Astrocyte (in vitro differentiated cells and primary cell): ENCODE results near the gene DBX2. TPM values are rescaled to one million over a fixed set of nuclear protein-coding genes. Genes with fewer than 3 reads are reported as not detected.

Experiments
- DNase-seq: peaks from one replicate; pipeline ENCODE4 v3.0.0-alpha.2; 2010; ENCODE audit warnings: low read depth
- FAIRE-seq: peaks from 2 replicates; lab custom pipeline; 2011; peaks lifted over from hg19 to GRCh38; lab: Jason Lieb, UNC
- H2AFZ ChIP-seq: 2 replicates; pipeline ENCODE4 v1.6.0; 2012; ENCODE audit warnings: low read depth, low read length, inconsistent platforms
- H3K27ac ChIP-seq: 2 replicates; pipeline ENCODE4 v1.5.1; 2011; ENCODE audit warnings: low read depth, low read length, inconsistent platforms
- H3K27me3 ChIP-seq: 2 replicates; pipeline ENCODE4 v1.6.0; 2011; ENCODE audit warnings: low read length, inconsistent platforms; ENCODE audit not compliant: insufficient read depth
- H3K36me3 ChIP-seq: 2 replicates; pipeline ENCODE4 v1.5.1; 2011; ENCODE audit warnings: low read length, inconsistent platforms; ENCODE audit not compliant: insufficient read depth
- H3K4me1 ChIP-seq: 2 replicates; pipeline ENCODE4 v1.5.1; 2011; ENCODE audit warnings: low read length, inconsistent platforms; ENCODE audit not compliant: insufficient read depth
- H3K4me2 ChIP-seq: 2 replicates; pipeline ENCODE4 v1.6.0; 2012; ENCODE audit warnings: low read length, inconsistent platforms
- H3K4me3 ChIP-seq: 2 replicates; pipeline ENCODE4 v1.5.1; 2011; ENCODE audit warnings: low read depth, mild to moderate bottlenecking, low read length, inconsistent platforms; ENCODE audit not compliant: insufficient read depth
- H3K79me2 ChIP-seq: 2 replicates; pipeline ENCODE4 v1.6.0; 2012; ENCODE audit warnings: mild to moderate bottlenecking, low read length, inconsistent platforms; ENCODE audit not compliant: insufficient read depth
- H3K9ac ChIP-seq: 2 replicates; pipeline ENCODE4 v1.6.0; 2012; ENCODE audit warnings: mild to moderate bottlenecking, low read length, inconsistent platforms
- H3K9me3 ChIP-seq: 2 replicates; pipeline ENCODE4 v1.5.1; 2012; ENCODE audit warnings: low read depth, mild to moderate bottlenecking, low read length, inconsistent platforms; ENCODE audit not compliant: insufficient read depth
- H4K20me1 ChIP-seq: 2 replicates; pipeline ENCODE4 v1.6.0; 2012; ENCODE audit warnings: low read length, inconsistent platforms; ENCODE audit not compliant: insufficient read depth
- H3K27ac Mint-ChIP-seq: one replicate; pipeline ENCODE4 v1.8.0; 2021; ENCODE audit warnings: mild to moderate bottlenecking, mixed read lengths; ENCODE audit not compliant: unreplicated experiment
- H3K27me3 Mint-ChIP-seq: one replicate; pipeline ENCODE4 v1.8.0; 2021; ENCODE audit warnings: low read depth, mixed read lengths; ENCODE audit not compliant: unreplicated experiment
- H3K36me3 Mint-ChIP-seq: one replicate; pipeline ENCODE4 v1.8.0; 2021; ENCODE audit warnings: low read depth, mixed read lengths; ENCODE audit not compliant: unreplicated experiment
- H3K4me1 Mint-ChIP-seq: one replicate; pipeline ENCODE4 v1.8.0; 2021; ENCODE audit warnings: low read depth, mixed read lengths; ENCODE audit not compliant: unreplicated experiment
- H3K4me3 Mint-ChIP-seq: one replicate; pipeline ENCODE4 v1.8.0; 2021; ENCODE audit warnings: mild to moderate bottlenecking, moderate library complexity, mixed read lengths; ENCODE audit not compliant: unreplicated experiment
- H3K9me3 Mint-ChIP-seq: one replicate; pipeline ENCODE4 v1.8.0; 2021; ENCODE audit warnings: mild to moderate bottlenecking, mixed read lengths; ENCODE audit not compliant: unreplicated experiment
- CTCF ChIP-seq: IDR thresholded peaks from 2 replicates; pipeline ENCODE4 v1.5.1; 2011; ENCODE audit warnings: low read depth, mild to moderate bottlenecking, inconsistent platforms, low read length, moderate library complexity; ENCODE audit not compliant: insufficient read depth
- EZH2 ChIP-seq: IDR thresholded peaks from 2 replicates; pipeline ENCODE4 v1.6.1; 2012; ENCODE audit warnings: mild to moderate bottlenecking, low read length, inconsistent platforms; ENCODE audit not compliant: insufficient read depth
- total RNA-seq: library from RNA; stranded (reverse); gene quantifications from 2 replicates; pipeline ENCODE4 v1.2.1, GENCODE V29; 2021

DBX2 gene
- total RNA-seq, 1 donor from 2014 or later = not detected

GRCh38 chr12:45010059-45010458 lies 40.8 kb downstream of the DBX2 start:
- Mint-ChIP-seq H3K9me3 (no peaks in the 10 kb centered on the region), H3K4me1 (no peaks in the 10 kb centered on the region), H3K4me3 (no peak overlapping the region), H3K36me3 (no peaks in the 10 kb centered on the region), H3K27me3 (peaks cover 2% of the 10 kb centered on the region), H3K27ac (no peak overlapping the region)
- Histone ChIP-seq H3K4me2 (no peak overlapping the region), H3K36me3 (no peaks in the 10 kb centered on the region), H3K79me2 (no peaks in the 10 kb centered on the region), H4K20me1 (no peaks in the 10 kb centered on the region), H3K4me1 (peaks cover 3% of the 10 kb centered on the region), H3K9ac (no peak overlapping the region), H3K4me3 (no peak overlapping the region), H2AFZ (no peak overlapping the region), H3K9me3 (no peaks in the 10 kb centered on the region), H3K27ac (no peak overlapping the region), H3K27me3 (no peaks in the 10 kb centered on the region)
- TF ChIP-seq CTCF (no peak), EZH2 (no peak)
- DNase-seq = peak; percentile 21
- FAIRE-seq = no peak

GRCh38 chr12:45008211-45008610 lies 42.7 kb downstream of the DBX2 start:
- Histone ChIP-seq H3K27me3 (no peaks in the 10 kb centered on the region), H3K9me3 (no peaks in the 10 kb centered on the region), H3K36me3 (no peaks in the 10 kb centered on the region), H3K4me3 (no peak overlapping the region), H2AFZ (no peak overlapping the region), H4K20me1 (no peaks in the 10 kb centered on the region), H3K9ac (no peak overlapping the region), H3K4me1 (peaks cover 3% of the 10 kb centered on the region), H3K79me2 (no peaks in the 10 kb centered on the region), H3K27ac (no peak overlapping the region), H3K4me2 (no peak overlapping the region)
- Mint-ChIP-seq H3K27me3 (peaks cover 2% of the 10 kb centered on the region), H3K27ac (no peak overlapping the region), H3K9me3 (no peaks in the 10 kb centered on the region), H3K4me1 (no peaks in the 10 kb centered on the region), H3K4me3 (no peak overlapping the region), H3K36me3 (no peaks in the 10 kb centered on the region)
- FAIRE-seq (no peak), DNase-seq (no peak)
- TF ChIP-seq EZH2 (no peak), CTCF (no peak)

GRCh38 chr12:44999355-44999754 lies 51.5 kb downstream of the DBX2 start:
- no peaks in the 10 kb centered on the region for H3K27me3 ChIP-seq
- H3K4me2 ChIP-seq = no peak overlapping the region
- H3K27ac Mint-ChIP-seq = no peak overlapping the region
- H3K4me3 Mint-ChIP-seq = no peak overlapping the region
- no peaks in the 10 kb centered on the region for H3K4me1 ChIP-seq
- no peak overlapping the region for H3K27ac ChIP-seq
- H4K20me1 ChIP-seq = no peaks in the 10 kb centered on the region
- H2AFZ ChIP-seq = no peak overlapping the region
- no peaks in the 10 kb centered on the region for H3K79me2 ChIP-seq
- H3K9ac ChIP-seq = no peak overlapping the region
- H3K27me3 Mint-ChIP-seq = no peaks in the 10 kb centered on the region
- H3K4me1 Mint-ChIP-seq = no peaks in the 10 kb centered on the region
- no peaks in the 10 kb centered on the region for H3K36me3 ChIP-seq
- FAIRE-seq = no peak
- DNase-seq = no peak
- no peak overlapping the region for H3K4me3 ChIP-seq
- TF ChIP-seq CTCF = no peak
- TF ChIP-seq EZH2 = no peak
- H3K9me3 Mint-ChIP-seq = peaks cover 3% of the 10 kb centered on the region
- peaks cover 3% of the 10 kb centered on the region for H3K9me3 ChIP-seq
- no peaks in the 10 kb centered on the region for H3K36me3 Mint-ChIP-seq
